Measurements from ENCODE around the gene COLQ. TPM values are rescaled to one million over a fixed set of nuclear protein-coding genes. Genes with fewer than 3 reads are reported as not detected.
A peak's percentile ranks its signal among the peaks of the same experiment; 100 is the strongest.

COLQ gene
- total RNA-seq: 0.65 and 0.96 TPM in 2 replicates

GRCh38 chr3:15521573-15521965 lies at the start of gene COLQ:
COLQ (minus strand) TSS chr3:15521706; CDS start chr3:15521625, 81 bp downstream.
- no peaks in the 10 kb centered on the region for H3K36me3 Mint-ChIP-seq (ENCODE audit: low read depth)
- no peak within 1 kb of the TSS for H3K27ac Mint-ChIP-seq
- H3K27me3 Mint-ChIP-seq (ENCODE audit: insufficient read depth): peaks cover 8% of the 10 kb centered on the region
- intact Hi-C loops (cut with micrococcal nuclease): loop anchor here (5.0 kb wide), 1 partner anchor 34 kb away; no protein-coding TSS in a partner anchor
- no peak for DNase-seq (ENCODE audit: low spot score)
- no peak within 1 kb of the TSS for H3K4me3 Mint-ChIP-seq
- H3K4me1 Mint-ChIP-seq (ENCODE audit: low read depth): peaks cover 25% of the 10 kb centered on the region
- H3K9me3 Mint-ChIP-seq: no peaks in the 10 kb centered on the region

- Mint-ChIP-seq H3K36me3 (ENCODE audit: low read depth) (peaks cover 39% of the 10 kb centered on the region), H3K27ac (no peak overlapping the region), H3K9me3 (no peaks in the 10 kb centered on the region), H3K27me3 (ENCODE audit: insufficient read depth) (no peaks in the 10 kb centered on the region), H3K4me3 (no peak overlapping the region), H3K4me1 (ENCODE audit: low read depth) (peaks cover 6% of the 10 kb centered on the region)
- no peak for DNase-seq (ENCODE audit: low spot score)
- intact Hi-C loops (cut with micrococcal nuclease): no loop called here
Measured at GRCh38 chr3:15563190-15563589, 41.7 kb upstream of the COLQ start.

- Mint-ChIP-seq H3K4me1 (ENCODE audit: low read depth) (peaks cover 7% of the 10 kb centered on the region), H3K4me3 (no peak overlapping the region), H3K36me3 (ENCODE audit: low read depth) (peaks cover 33% of the 10 kb centered on the region), H3K27ac (no peak overlapping the region), H3K27me3 (ENCODE audit: insufficient read depth) (no peaks in the 10 kb centered on the region), H3K9me3 (no peaks in the 10 kb centered on the region)
- intact Hi-C loops (cut with micrococcal nuclease): no loop called here
- DNase-seq (ENCODE audit: low spot score): no peak
Measured at GRCh38 chr3:15562560-15562959, 41.1 kb upstream of the COLQ start.

GRCh38 chr3:15558581-15558980 lies 37.1 kb upstream of the COLQ start:
- no peaks in the 10 kb centered on the region for H3K9me3 Mint-ChIP-seq
- no peak for DNase-seq (ENCODE audit: low spot score)
- no peak overlapping the region for H3K27ac Mint-ChIP-seq
- peaks cover 20% of the 10 kb centered on the region for H3K36me3 Mint-ChIP-seq (ENCODE audit: low read depth)
- H3K4me1 Mint-ChIP-seq (ENCODE audit: low read depth): peaks cover 32% of the 10 kb centered on the region
- no peaks in the 10 kb centered on the region for H3K27me3 Mint-ChIP-seq (ENCODE audit: insufficient read depth)
- intact Hi-C loops (cut with micrococcal nuclease): loop anchor here (5.0 kb wide), 2 partner anchors 181 to 451 kb away; no protein-coding TSS in a partner anchor
- no peak overlapping the region for H3K4me3 Mint-ChIP-seq

GRCh38 chr3:15557511-15557946 lies 36.0 kb upstream of the COLQ start:
- peak; percentile 60 for DNase-seq (ENCODE audit: low spot score)
- H3K36me3 Mint-ChIP-seq (ENCODE audit: low read depth): peaks cover 16% of the 10 kb centered on the region
- H3K27ac Mint-ChIP-seq: no peak overlapping the region
- no peak overlapping the region for H3K4me3 Mint-ChIP-seq
- no peaks in the 10 kb centered on the region for H3K9me3 Mint-ChIP-seq
- intact Hi-C loops (cut with micrococcal nuclease): loop anchor here (1.0 to 5.0 kb wide), 9 partner anchors 43 to 450 kb away; partner anchors contain the start of genes BTD, CAPN7, EAF1 and HACL1
- H3K4me1 Mint-ChIP-seq (ENCODE audit: low read depth): peaks cover 32% of the 10 kb centered on the region
- no peaks in the 10 kb centered on the region for H3K27me3 Mint-ChIP-seq (ENCODE audit: insufficient read depth)

- peaks cover 32% of the 10 kb centered on the region for H3K4me1 Mint-ChIP-seq (ENCODE audit: low read depth)
- H3K4me3 Mint-ChIP-seq: peak overlapping the region; percentile 6
- intact Hi-C loops (cut with micrococcal nuclease): loop anchor here (1.0 to 5.0 kb wide), 4 partner anchors 21 to 449 kb away; partner anchors contain the start of genes BTD and HACL1
- H3K9me3 Mint-ChIP-seq: no peaks in the 10 kb centered on the region
- DNase-seq (ENCODE audit: low spot score): no peak
- H3K27me3 Mint-ChIP-seq (ENCODE audit: insufficient read depth): no peaks in the 10 kb centered on the region
- peaks cover 19% of the 10 kb centered on the region for H3K36me3 Mint-ChIP-seq (ENCODE audit: low read depth)
- H3K27ac Mint-ChIP-seq: peak overlapping the region; percentile 3
Measured at GRCh38 chr3:15556512-15556911, 35.0 kb upstream of the COLQ start.

- Mint-ChIP-seq H3K9me3 (no peaks in the 10 kb centered on the region), H3K4me1 (ENCODE audit: low read depth) (peaks cover 32% of the 10 kb centered on the region)
Measured at GRCh38 chr3:15553749-15554148, 32.2 kb upstream of the COLQ start.

GRCh38 chr3:15551902-15552301 lies 30.4 kb upstream of the COLQ start:
- peaks cover 23% of the 10 kb centered on the region for H3K36me3 Mint-ChIP-seq (ENCODE audit: low read depth)
- H3K27me3 Mint-ChIP-seq (ENCODE audit: insufficient read depth): peaks cover 3% of the 10 kb centered on the region
- no peak for DNase-seq (ENCODE audit: low spot score)
- H3K27ac Mint-ChIP-seq: no peak overlapping the region
- peaks cover 2% of the 10 kb centered on the region for H3K9me3 Mint-ChIP-seq
- H3K4me1 Mint-ChIP-seq (ENCODE audit: low read depth): peaks cover 21% of the 10 kb centered on the region
- intact Hi-C loops (cut with micrococcal nuclease): no loop called here
- H3K4me3 Mint-ChIP-seq: no peak overlapping the region

More at GRCh38 chr3:15553749-15554148, 32.2 kb upstream of the COLQ start:
- Mint-ChIP-seq H3K27me3 (ENCODE audit: insufficient read depth) (no peaks in the 10 kb centered on the region), H3K36me3 (ENCODE audit: low read depth) (peaks cover 22% of the 10 kb centered on the region), H3K27ac (no peak overlapping the region), H3K4me3 (no peak overlapping the region)
- DNase-seq (ENCODE audit: low spot score): no peak
- intact Hi-C loops (cut with micrococcal nuclease): no loop called here

GRCh38 chr3:15549846-15550245 lies 28.3 kb upstream of the COLQ start:
- no peak for DNase-seq (ENCODE audit: low spot score)
- peaks cover 10% of the 10 kb centered on the region for H3K9me3 Mint-ChIP-seq
- H3K27me3 Mint-ChIP-seq (ENCODE audit: insufficient read depth): peaks cover 3% of the 10 kb centered on the region
- no peak overlapping the region for H3K27ac Mint-ChIP-seq
- intact Hi-C loops (cut with micrococcal nuclease): no loop called here
- H3K4me3 Mint-ChIP-seq: no peak overlapping the region
- peaks cover under 1% of the 10 kb centered on the region for H3K4me1 Mint-ChIP-seq (ENCODE audit: low read depth)
- peaks cover 19% of the 10 kb centered on the region for H3K36me3 Mint-ChIP-seq (ENCODE audit: low read depth)

- H3K27me3 Mint-ChIP-seq (ENCODE audit: insufficient read depth): no peaks in the 10 kb centered on the region
- intact Hi-C loops (cut with micrococcal nuclease): no loop called here
Measured at GRCh38 chr3:15542614-15543013, 21.1 kb upstream of the COLQ start.

GRCh38 chr3:15541371-15541770 lies 19.9 kb upstream of the COLQ start:
- Mint-ChIP-seq H3K36me3 (ENCODE audit: low read depth) (peaks cover 14% of the 10 kb centered on the region), H3K4me1 (ENCODE audit: low read depth) (peaks cover 51% of the 10 kb centered on the region), H3K9me3 (peaks cover 4% of the 10 kb centered on the region), H3K4me3 (no peak overlapping the region), H3K27ac (no peak overlapping the region), H3K27me3 (ENCODE audit: insufficient read depth) (no peaks in the 10 kb centered on the region)
- DNase-seq (ENCODE audit: low spot score): no peak
- intact Hi-C loops (cut with micrococcal nuclease): no loop called here

More at GRCh38 chr3:15542614-15543013, 21.1 kb upstream of the COLQ start:
- H3K4me3 Mint-ChIP-seq: no peak overlapping the region
- no peak for DNase-seq (ENCODE audit: low spot score)
- H3K36me3 Mint-ChIP-seq (ENCODE audit: low read depth): peaks cover 13% of the 10 kb centered on the region
- peaks cover 10% of the 10 kb centered on the region for H3K9me3 Mint-ChIP-seq
- no peak overlapping the region for H3K27ac Mint-ChIP-seq
- H3K4me1 Mint-ChIP-seq (ENCODE audit: low read depth): peaks cover 38% of the 10 kb centered on the region

- no peak for DNase-seq (ENCODE audit: low spot score)
- Mint-ChIP-seq H3K36me3 (ENCODE audit: low read depth) (peaks cover 14% of the 10 kb centered on the region), H3K9me3 (no peaks in the 10 kb centered on the region), H3K27ac (no peak overlapping the region), H3K4me3 (no peak overlapping the region), H3K4me1 (ENCODE audit: low read depth) (peaks cover 68% of the 10 kb centered on the region), H3K27me3 (ENCODE audit: insufficient read depth) (no peaks in the 10 kb centered on the region)
- intact Hi-C loops (cut with micrococcal nuclease): loop anchor here (5.0 kb wide), 4 partner anchors 177 to 272 kb away; partner anchors contain the start of gene ANKRD28
Measured at GRCh38 chr3:15539066-15539465, 17.6 kb upstream of the COLQ start.

GRCh38 chr3:15538345-15538744 lies 16.8 kb upstream of the COLQ start:
- Mint-ChIP-seq H3K4me3 (no peak overlapping the region), H3K27ac (no peak overlapping the region), H3K9me3 (no peaks in the 10 kb centered on the region), H3K36me3 (ENCODE audit: low read depth) (peaks cover 14% of the 10 kb centered on the region), H3K27me3 (ENCODE audit: insufficient read depth) (no peaks in the 10 kb centered on the region), H3K4me1 (ENCODE audit: low read depth) (peaks cover 68% of the 10 kb centered on the region)
- intact Hi-C loops (cut with micrococcal nuclease): loop anchor here (5.0 kb wide), 4 partner anchors 176 to 271 kb away; partner anchors contain the start of gene ANKRD28
- no peak for DNase-seq (ENCODE audit: low spot score)
